Measurements from ENCODE around the gene GAB1. TPM values are rescaled to one million over a fixed set of nuclear protein-coding genes. Genes with fewer than 3 reads are reported as not detected.

GAB1 gene
- total RNA-seq, 1 experiment from 2014 or later = 29.4 TPM

DNA sequence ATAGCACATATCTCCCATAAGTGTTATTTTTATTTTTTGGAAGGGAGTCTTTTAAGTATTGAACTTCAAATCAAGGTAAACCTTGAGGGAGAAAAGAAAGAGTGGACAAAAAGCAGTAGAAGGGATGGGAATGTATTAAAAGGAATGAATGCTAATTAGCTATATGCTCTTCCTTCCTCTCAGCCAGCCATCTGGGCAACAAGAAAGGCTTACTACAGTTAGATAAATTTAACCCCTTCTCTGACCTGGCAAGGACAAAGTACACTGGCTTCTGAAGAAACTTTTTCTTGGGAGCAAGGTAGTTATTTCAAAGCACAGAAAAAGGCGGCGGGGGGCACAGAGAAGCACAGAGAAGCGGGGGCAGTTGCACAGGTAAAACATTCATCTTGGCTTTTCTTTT, 54.6 kb downstream of the GAB1 start:
- H3K4me2 ChIP-seq = no peak overlapping the region
- H3K27me3 ChIP-seq (ENCODE audit: insufficient read depth, low read depth) = no peaks in the 10 kb centered on the region
- H3K4me1 ChIP-seq (replicated peaks; ENCODE audit: insufficient read depth) = peaks cover 17% of the 10 kb centered on the region
- no peak overlapping the region for H2AFZ ChIP-seq
- H3K36me3 ChIP-seq (ENCODE audit: low read depth) = no peaks in the 10 kb centered on the region
- TF ChIP-seq, protein P1, sequence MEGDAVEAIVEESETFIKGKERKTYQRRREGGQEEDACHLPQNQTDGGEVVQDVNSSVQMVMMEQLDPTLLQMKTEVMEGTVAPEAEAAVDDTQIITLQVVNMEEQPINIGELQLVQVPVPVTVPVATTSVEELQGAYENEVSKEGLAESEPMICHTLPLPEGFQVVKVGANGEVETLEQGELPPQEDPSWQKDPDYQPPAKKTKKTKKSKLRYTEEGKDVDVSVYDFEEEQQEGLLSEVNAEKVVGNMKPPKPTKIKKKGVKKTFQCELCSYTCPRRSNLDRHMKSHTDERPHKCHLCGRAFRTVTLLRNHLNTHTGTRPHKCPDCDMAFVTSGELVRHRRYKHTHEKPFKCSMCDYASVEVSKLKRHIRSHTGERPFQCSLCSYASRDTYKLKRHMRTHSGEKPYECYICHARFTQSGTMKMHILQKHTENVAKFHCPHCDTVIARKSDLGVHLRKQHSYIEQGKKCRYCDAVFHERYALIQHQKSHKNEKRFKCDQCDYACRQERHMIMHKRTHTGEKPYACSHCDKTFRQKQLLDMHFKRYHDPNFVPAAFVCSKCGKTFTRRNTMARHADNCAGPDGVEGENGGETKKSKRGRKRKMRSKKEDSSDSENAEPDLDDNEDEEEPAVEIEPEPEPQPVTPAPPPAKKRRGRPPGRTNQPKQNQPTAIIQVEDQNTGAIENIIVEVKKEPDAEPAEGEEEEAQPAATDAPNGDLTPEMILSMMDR (conservative IDR thresholded peaks at IDR 0.05) = no peak
- TF ChIP-seq EZH2 (IDR thresholded peaks at IDR 0.05; ENCODE audit: low read depth) = no peak
- no peaks in the 10 kb centered on the region for H3K9me2 ChIP-seq (ENCODE audit: insufficient read depth)
- BruUV-seq (replicated peaks) = no TSS peak
- ChIA-PET POLR2A (ENCODE audit: unreplicated experiment) (no interaction called here), CTCF (no interaction called here)
- no peak overlapping the region for H3K27ac ChIP-seq
- DNase-seq = no peak
- H4K20me1 ChIP-seq (ENCODE audit: insufficient read depth) = no peaks in the 10 kb centered on the region
- 0 out of 2 replicates have a peak, but pooled peaks cover 4% of the 10 kb centered on the region for H3K79me2 ChIP-seq (ENCODE audit: low read depth)
- no peaks in the 10 kb centered on the region for H3K9me3 ChIP-seq (ENCODE audit: insufficient read depth, low read depth)
- intact Hi-C loops (cut with micrococcal nuclease; ENCODE audit: unreplicated experiment) = no loop called here
- H3F3A ChIP-seq (ENCODE audit: insufficient read depth, low read depth) = no peaks in the 10 kb centered on the region
- no peak overlapping the region for H3K4me3 ChIP-seq

DNA sequence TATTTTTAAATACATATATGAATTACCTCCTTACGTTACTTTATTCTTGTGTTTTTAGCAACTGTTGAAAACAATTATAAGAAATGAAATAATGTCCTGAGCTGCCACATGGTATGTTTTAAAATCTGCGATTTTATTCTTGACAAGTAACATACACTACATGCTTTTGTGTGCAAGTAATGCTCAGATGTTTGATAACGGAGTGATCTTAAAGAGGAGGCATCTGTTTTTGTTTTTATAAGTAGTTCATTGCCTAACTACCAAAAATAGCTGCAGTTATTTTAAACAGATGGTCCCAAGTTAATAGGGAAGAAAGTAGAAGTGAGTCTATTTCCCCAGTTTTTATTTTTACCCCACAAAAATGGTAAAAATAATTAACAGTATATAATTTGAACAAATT, 55.2 kb downstream of the GAB1 start:
- Histone ChIP-seq H3K9me3 (ENCODE audit: insufficient read depth, low read depth) (no peaks in the 10 kb centered on the region), H3F3A (ENCODE audit: insufficient read depth, low read depth) (no peaks in the 10 kb centered on the region), H2AFZ (no peak overlapping the region), H3K4me1 (replicated peaks; ENCODE audit: insufficient read depth) (peaks cover 17% of the 10 kb centered on the region), H3K36me3 (ENCODE audit: low read depth) (no peaks in the 10 kb centered on the region), H3K79me2 (ENCODE audit: low read depth) (0 out of 2 replicates have a peak, but pooled peaks cover 4% of the 10 kb centered on the region), H3K4me3 (no peak overlapping the region), H3K27ac (no peak overlapping the region), H3K4me2 (no peak overlapping the region), H3K9me2 (ENCODE audit: insufficient read depth) (no peaks in the 10 kb centered on the region), H3K27me3 (ENCODE audit: insufficient read depth, low read depth) (no peaks in the 10 kb centered on the region), H4K20me1 (ENCODE audit: insufficient read depth) (no peaks in the 10 kb centered on the region)
- TF ChIP-seq EZH2 (IDR thresholded peaks at IDR 0.05; ENCODE audit: low read depth) = no peak
- TF ChIP-seq, protein P1 (conservative IDR thresholded peaks at IDR 0.05) = no peak
- intact Hi-C loops (cut with micrococcal nuclease; ENCODE audit: unreplicated experiment) = no loop called here
- BruUV-seq (replicated peaks) = no TSS peak
- DNase-seq = no peak
- CTCF ChIA-PET = interaction anchor here (0.6 kb wide), 1 partner anchor 13 kb away, joined by 6 read pairs; no protein-coding TSS in a partner anchor
- POLR2A ChIA-PET (ENCODE audit: unreplicated experiment) = no interaction called here

DNA sequence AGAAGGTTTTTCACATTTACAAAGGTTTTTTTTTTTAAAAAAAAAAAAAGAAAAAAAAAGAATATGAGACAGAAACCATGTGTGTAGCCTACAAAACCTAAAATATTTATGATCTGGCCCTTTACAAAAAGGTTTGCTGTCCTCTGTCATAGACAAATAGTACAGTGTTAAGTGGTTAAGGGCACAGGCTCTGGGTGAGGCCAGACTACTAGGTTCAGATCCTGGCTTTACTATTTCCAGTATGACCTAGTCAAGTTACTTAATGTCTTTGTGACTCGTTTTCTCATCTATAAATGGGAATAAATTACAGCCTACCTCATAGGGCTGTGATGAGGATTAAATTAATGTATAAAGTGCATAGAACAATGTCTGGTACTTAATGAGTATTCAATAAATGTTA, 56.5 kb downstream of the GAB1 start:
- POLR2A ChIA-PET (ENCODE audit: unreplicated experiment) = no interaction called here

More for the DNA sequence above, 56.5 kb downstream of the GAB1 start:
- Histone ChIP-seq H2AFZ (no peak overlapping the region), H3K27ac (no peak overlapping the region), H3K9me2 (ENCODE audit: insufficient read depth) (no peaks in the 10 kb centered on the region), H3K4me2 (no peak overlapping the region), H3K36me3 (ENCODE audit: low read depth) (no peaks in the 10 kb centered on the region), H3K27me3 (ENCODE audit: insufficient read depth, low read depth) (no peaks in the 10 kb centered on the region), H3K4me3 (no peak overlapping the region), H3K9me3 (ENCODE audit: insufficient read depth, low read depth) (no peaks in the 10 kb centered on the region), H4K20me1 (ENCODE audit: insufficient read depth) (no peaks in the 10 kb centered on the region), H3K4me1 (replicated peaks; ENCODE audit: insufficient read depth) (peaks cover 17% of the 10 kb centered on the region), H3K79me2 (ENCODE audit: low read depth) (0 out of 2 replicates have a peak, but pooled peaks cover 4% of the 10 kb centered on the region), H3F3A (ENCODE audit: insufficient read depth, low read depth) (no peaks in the 10 kb centered on the region)
- no TSS peak for BruUV-seq (replicated peaks)
- TF ChIP-seq, protein P1 (conservative IDR thresholded peaks at IDR 0.05) = no peak
- no peak for TF ChIP-seq EZH2 (IDR thresholded peaks at IDR 0.05; ENCODE audit: low read depth)
- intact Hi-C loops (cut with micrococcal nuclease; ENCODE audit: unreplicated experiment) = no loop called here
- CTCF ChIA-PET = no interaction called here
- DNase-seq = no peak

Measured in PC-9 (cell line).